DND-41 (cell line): Measurements from ENCODE around the gene B4GALT6.

Source experiments
- ATAC-seq: fragments of 200-7000 bp; cut with Tn5 transposase; 3 replicates; pipeline ENCODE4 v1.9.1; 2021; ENCODE audit warnings: low read depth; ENCODE audit not compliant: insufficient read depth
- DNase-seq: peaks from one replicate; pipeline ENCODE4 v3.0.0-alpha.2; 2020
- H2AFZ ChIP-seq: 2 replicates; pipeline ENCODE4 v1.6.0; 2012; ENCODE audit warnings: low read depth, low read length
- H3K27ac ChIP-seq: 2 replicates; pipeline ENCODE4 v1.5.1; 2012; ENCODE audit warnings: low read length, inconsistent platforms
- H3K27me3 ChIP-seq: fragments of 200-600 bp; sonication (generic); 2 replicates; pipeline ENCODE4 v1.6.0; 2012; ENCODE audit warnings: low read length, mild to moderate bottlenecking, inconsistent platforms; ENCODE audit not compliant: insufficient read depth, poor library complexity
- H3K36me3 ChIP-seq: 2 replicates; pipeline ENCODE4 v1.5.1; 2012; ENCODE audit warnings: low read length, inconsistent platforms; ENCODE audit not compliant: insufficient read depth
- H3K4me1 ChIP-seq: 2 replicates; pipeline ENCODE4 v1.5.1; 2012; ENCODE audit warnings: mild to moderate bottlenecking, low read length; ENCODE audit not compliant: insufficient read depth
- H3K4me2 ChIP-seq: 2 replicates; pipeline ENCODE4 v1.6.0; 2012; ENCODE audit warnings: mild to moderate bottlenecking, moderate library complexity, low read length, inconsistent platforms; ENCODE audit not compliant: insufficient read depth
- H3K4me3 ChIP-seq, 2 experiments: fragments of 200-600 bp in 1 of 2; shearing (Covaris generic) in 1 of 2; 2 replicates each; pipeline ENCODE4 v1.5.1; 2012 to 2016; ENCODE audit warnings: inconsistent platforms in 2 of 2, low read length in 2 of 2, mild to moderate bottlenecking in 2 of 2, low read depth in 1 of 2, moderate library complexity in 1 of 2
- H3K79me2 ChIP-seq: 2 replicates; pipeline ENCODE4 v1.6.0; 2012; ENCODE audit warnings: low read length, inconsistent platforms; ENCODE audit not compliant: insufficient read depth
- H3K9ac ChIP-seq: 2 replicates; pipeline ENCODE4 v1.6.0; 2012; ENCODE audit warnings: low read depth, mild to moderate bottlenecking, inconsistent platforms, low read length, moderate library complexity
- H3K9me3 ChIP-seq: 2 replicates; pipeline ENCODE4 v1.5.1; 2012; ENCODE audit warnings: low read length, moderate library complexity, mild to moderate bottlenecking, inconsistent platforms; ENCODE audit not compliant: insufficient read depth, severe bottlenecking
- H4K20me1 ChIP-seq: 2 replicates; pipeline ENCODE4 v1.6.0; 2012; ENCODE audit warnings: low read length; ENCODE audit not compliant: insufficient read depth
- CTCF ChIP-seq: IDR thresholded peaks from 2 replicates; pipeline ENCODE4 v1.5.1; 2012; ENCODE audit warnings: borderline replicate concordance, low read length, moderate library complexity, mild to moderate bottlenecking; ENCODE audit not compliant: poor library complexity, severe bottlenecking; ENCODE audit errors: extremely low read depth
- EZH2 ChIP-seq: IDR thresholded peaks from 3 replicates; pipeline ENCODE4 v1.6.1; 2012; ENCODE audit warnings: borderline replicate concordance, low read depth, mild to moderate bottlenecking, moderate library complexity, low read length, inconsistent platforms; ENCODE audit not compliant: severe bottlenecking

The B4GALT6 gene

GRCh38 chr18:31652877-31653276 is 31.5 kb downstream of the B4GALT6 start:
- no peaks in the 10 kb centered on the region for H3K27me3 ChIP-seq
- H3K9ac ChIP-seq = no peak overlapping the region
- no peak overlapping the region for H3K4me2 ChIP-seq

DNA sequence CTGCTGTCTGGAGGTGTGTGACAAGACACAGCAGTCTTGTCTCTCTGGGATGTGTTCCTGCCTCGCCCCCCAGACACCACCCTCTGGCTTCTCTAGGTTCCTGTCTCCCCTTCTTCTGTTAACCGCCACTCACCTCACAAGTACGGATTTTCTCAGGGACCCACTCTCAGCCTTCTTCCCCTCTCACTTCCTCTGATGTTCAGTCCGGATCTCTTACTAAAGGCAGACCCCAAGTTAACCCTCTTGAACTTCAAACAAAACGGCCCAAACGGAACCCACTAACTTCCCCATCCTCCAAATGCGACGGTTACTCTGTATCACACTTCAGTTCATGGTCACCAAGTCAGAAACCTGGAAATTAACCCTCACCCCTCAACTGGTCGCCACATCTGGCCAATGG is 32.0 kb downstream of the B4GALT6 start:
- Histone ChIP-seq H3K4me3 (no peak overlapping the region), H3K4me2 (no peak overlapping the region), H3K79me2 (no peaks in the 10 kb centered on the region), H3K27ac (no peak overlapping the region), H2AFZ (no peak overlapping the region), H3K27me3 (no peaks in the 10 kb centered on the region), H4K20me1 (peaks cover 3% of the 10 kb centered on the region; the same call in 1 of the 2 replicates), H3K9ac (no peak overlapping the region), H3K9me3 (no peaks in the 10 kb centered on the region), H3K36me3 (peaks cover 10% of the 10 kb centered on the region), H3K4me1 (no peaks in the 10 kb centered on the region)
- no peak for DNase-seq
- TF ChIP-seq EZH2 (no peak), CTCF (no peak)
- no peak for ATAC-seq

More at GRCh38 chr18:31652877-31653276, 31.5 kb downstream of the B4GALT6 start:
- Histone ChIP-seq H3K79me2 (no peaks in the 10 kb centered on the region), H3K4me3 (no peak overlapping the region), H3K36me3 (peaks cover 13% of the 10 kb centered on the region), H2AFZ (no peak overlapping the region), H3K27ac (no peak overlapping the region), H4K20me1 (peaks cover 3% of the 10 kb centered on the region; the same call in 1 of the 2 replicates), H3K4me1 (no peaks in the 10 kb centered on the region), H3K9me3 (no peaks in the 10 kb centered on the region)
- no peak for DNase-seq
- TF ChIP-seq EZH2 = no peak
- no peak for TF ChIP-seq CTCF
- ATAC-seq = no peak

DNA sequence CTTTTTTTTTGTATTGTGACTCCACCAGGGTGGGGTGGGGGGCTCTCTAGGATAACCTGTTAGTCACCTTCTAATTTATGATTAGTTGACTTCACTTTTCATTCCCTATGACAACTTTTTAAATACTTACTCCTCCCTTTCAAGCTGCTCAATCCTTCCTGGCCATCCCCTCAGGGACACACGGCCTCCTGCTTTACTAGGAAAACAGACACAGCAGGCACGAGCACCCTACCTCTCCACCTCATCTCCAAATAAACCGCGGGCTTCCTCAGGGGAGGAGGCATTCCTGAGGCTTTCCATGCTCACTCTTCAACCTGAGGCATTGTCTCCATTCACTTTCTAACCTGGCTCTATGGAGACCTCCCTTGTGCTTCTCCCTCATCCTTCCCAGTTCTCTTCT is 33.0 kb downstream of the B4GALT6 start:
- TF ChIP-seq EZH2 = no peak
- TF ChIP-seq CTCF = no peak
- ATAC-seq (no peak), DNase-seq (no peak)
- Histone ChIP-seq H3K27me3 (no peaks in the 10 kb centered on the region), H3K79me2 (no peaks in the 10 kb centered on the region), H4K20me1 (peaks cover 3% of the 10 kb centered on the region; the same call in 1 of the 2 replicates), H2AFZ (no peak overlapping the region), H3K4me1 (no peaks in the 10 kb centered on the region), H3K4me2 (no peak overlapping the region), H3K4me3 (no peak overlapping the region), H3K9me3 (no peaks in the 10 kb centered on the region), H3K36me3 (peaks cover 10% of the 10 kb centered on the region), H3K27ac (no peak overlapping the region), H3K9ac (no peak overlapping the region)
